GM23338 (cell line): ENCODE measurements around the gene ADAM10.

ENCODE experiments used
- EZH2 ChIP-seq: fragments of 200-600 bp; sonication (generic); IDR thresholded peaks from one replicate; pipeline ENCODE4 v1.8.0; 2017; ENCODE audit warnings: antibody characterized with exemption, mild to moderate bottlenecking, low read depth; ENCODE audit not compliant: unreplicated experiment
- EZH2phosphoT487 ChIP-seq: fragments of 200-600 bp; sonication (generic); IDR thresholded peaks from one replicate; pipeline ENCODE4 v1.8.1; 2018; ENCODE audit warnings: antibody characterized with exemption; ENCODE audit not compliant: unreplicated experiment
- JUNB ChIP-seq: IDR thresholded peaks from one replicate; pipeline ENCODE4 v1.6.1; 2016; ENCODE audit warnings: antibody characterized with exemption; ENCODE audit not compliant: unreplicated experiment
- POLR2AphosphoS5 ChIP-seq: IDR thresholded peaks from 2 replicates; pipeline ENCODE4 v1.6.1; 2016; ENCODE audit warnings: antibody characterized with exemption, low read depth
- TF ChIP-seq, protein P1 (sequence below), 2 experiments: fragments of 200-600 bp in 1 of 2; sonication (generic) in 1 of 2; conservative IDR thresholded peaks; 2 replicates each; pipeline versions ENCODE4 v1.5.1 to v1.6.1; 2016 to 2017; ENCODE audit warnings: antibody characterized with exemption in 2 of 2, low read depth in 2 of 2, mild to moderate bottlenecking in 2 of 2, moderate library complexity in 1 of 2
- TF ChIP-seq, protein P2 (sequence below): IDR thresholded peaks from one replicate; pipeline ENCODE4 v1.6.1; 2018; ENCODE audit warnings: antibody characterized with exemption; ENCODE audit not compliant: unreplicated experiment

DNA sequence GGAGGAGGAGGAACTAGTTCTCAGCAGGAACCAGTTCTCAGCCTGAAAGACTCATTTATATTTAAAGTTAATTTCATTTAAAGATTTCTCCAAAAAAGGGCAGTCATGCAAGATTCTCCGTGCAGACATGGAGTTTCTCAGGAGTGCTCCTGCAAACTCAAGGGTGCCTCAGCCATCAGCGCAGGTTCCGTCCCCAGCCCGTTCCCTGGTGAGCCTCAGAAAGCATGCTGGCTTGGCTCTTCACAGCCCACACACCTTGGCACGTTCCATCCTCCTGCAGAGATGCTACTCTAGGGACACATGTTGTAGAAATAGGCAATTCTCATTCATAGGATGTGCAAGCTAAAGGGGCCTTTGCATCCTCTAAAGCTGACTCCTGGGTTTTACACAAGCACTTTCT lies 194.7 kb downstream of the ADAM10 start:
- TF ChIP-seq, protein P1, sequence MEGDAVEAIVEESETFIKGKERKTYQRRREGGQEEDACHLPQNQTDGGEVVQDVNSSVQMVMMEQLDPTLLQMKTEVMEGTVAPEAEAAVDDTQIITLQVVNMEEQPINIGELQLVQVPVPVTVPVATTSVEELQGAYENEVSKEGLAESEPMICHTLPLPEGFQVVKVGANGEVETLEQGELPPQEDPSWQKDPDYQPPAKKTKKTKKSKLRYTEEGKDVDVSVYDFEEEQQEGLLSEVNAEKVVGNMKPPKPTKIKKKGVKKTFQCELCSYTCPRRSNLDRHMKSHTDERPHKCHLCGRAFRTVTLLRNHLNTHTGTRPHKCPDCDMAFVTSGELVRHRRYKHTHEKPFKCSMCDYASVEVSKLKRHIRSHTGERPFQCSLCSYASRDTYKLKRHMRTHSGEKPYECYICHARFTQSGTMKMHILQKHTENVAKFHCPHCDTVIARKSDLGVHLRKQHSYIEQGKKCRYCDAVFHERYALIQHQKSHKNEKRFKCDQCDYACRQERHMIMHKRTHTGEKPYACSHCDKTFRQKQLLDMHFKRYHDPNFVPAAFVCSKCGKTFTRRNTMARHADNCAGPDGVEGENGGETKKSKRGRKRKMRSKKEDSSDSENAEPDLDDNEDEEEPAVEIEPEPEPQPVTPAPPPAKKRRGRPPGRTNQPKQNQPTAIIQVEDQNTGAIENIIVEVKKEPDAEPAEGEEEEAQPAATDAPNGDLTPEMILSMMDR (conservative IDR thresholded peaks at IDR 0.05; ENCODE audit: low read depth in 2 of 2) = no peak
- TF ChIP-seq POLR2AphosphoS5 (no peak), EZH2phosphoT487 (no peak), EZH2 (no peak), JUNB (no peak)
- TF ChIP-seq, protein P2, sequence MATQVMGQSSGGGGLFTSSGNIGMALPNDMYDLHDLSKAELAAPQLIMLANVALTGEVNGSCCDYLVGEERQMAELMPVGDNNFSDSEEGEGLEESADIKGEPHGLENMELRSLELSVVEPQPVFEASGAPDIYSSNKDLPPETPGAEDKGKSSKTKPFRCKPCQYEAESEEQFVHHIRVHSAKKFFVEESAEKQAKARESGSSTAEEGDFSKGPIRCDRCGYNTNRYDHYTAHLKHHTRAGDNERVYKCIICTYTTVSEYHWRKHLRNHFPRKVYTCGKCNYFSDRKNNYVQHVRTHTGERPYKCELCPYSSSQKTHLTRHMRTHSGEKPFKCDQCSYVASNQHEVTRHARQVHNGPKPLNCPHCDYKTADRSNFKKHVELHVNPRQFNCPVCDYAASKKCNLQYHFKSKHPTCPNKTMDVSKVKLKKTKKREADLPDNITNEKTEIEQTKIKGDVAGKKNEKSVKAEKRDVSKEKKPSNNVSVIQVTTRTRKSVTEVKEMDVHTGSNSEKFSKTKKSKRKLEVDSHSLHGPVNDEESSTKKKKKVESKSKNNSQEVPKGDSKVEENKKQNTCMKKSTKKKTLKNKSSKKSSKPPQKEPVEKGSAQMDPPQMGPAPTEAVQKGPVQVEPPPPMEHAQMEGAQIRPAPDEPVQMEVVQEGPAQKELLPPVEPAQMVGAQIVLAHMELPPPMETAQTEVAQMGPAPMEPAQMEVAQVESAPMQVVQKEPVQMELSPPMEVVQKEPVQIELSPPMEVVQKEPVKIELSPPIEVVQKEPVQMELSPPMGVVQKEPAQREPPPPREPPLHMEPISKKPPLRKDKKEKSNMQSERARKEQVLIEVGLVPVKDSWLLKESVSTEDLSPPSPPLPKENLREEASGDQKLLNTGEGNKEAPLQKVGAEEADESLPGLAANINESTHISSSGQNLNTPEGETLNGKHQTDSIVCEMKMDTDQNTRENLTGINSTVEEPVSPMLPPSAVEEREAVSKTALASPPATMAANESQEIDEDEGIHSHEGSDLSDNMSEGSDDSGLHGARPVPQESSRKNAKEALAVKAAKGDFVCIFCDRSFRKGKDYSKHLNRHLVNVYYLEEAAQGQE = no peak
